ENCODE data around the gene SPACDR. TPM values are rescaled to one million over a fixed set of nuclear protein-coding genes. Genes with fewer than 3 reads are reported as not detected.

The SPACDR gene
- total RNA-seq, 1 experiment from 2014 or later, result 1.5 TPM

DNA sequence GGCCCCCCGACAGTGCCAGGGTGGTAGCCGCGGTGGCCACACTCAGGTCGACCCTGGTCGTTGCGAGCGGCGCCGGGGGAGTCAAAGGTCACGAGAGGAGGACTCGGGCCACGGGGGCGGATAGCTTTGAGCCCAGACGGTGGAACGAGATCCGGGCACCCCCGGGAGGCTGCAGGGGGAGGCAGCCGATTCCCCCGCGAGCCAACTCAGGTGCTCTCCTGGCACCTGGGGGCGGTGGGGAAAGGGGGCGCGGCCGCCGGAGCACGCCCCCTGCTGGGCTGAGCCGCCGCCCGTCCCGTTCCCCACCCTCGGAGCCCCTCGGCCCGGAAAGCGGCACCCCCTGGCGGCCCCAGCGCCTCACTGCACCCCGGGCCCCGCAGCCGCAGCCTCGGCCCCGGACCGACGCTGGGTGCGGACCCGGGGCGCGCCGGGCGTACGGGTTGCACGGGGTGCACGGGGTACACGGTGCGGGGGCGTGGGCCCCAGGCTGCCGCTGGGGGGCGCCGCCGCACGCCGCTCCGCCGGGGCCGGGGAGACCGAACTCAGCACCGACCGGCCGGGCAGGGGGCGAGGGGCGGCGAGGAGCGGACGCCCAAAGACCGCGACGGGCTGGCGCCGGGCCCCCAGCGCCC is 19.1 kb upstream of the SPACDR start:
- BruUV-seq (replicated peaks), result no TSS peak
- Histone ChIP-seq H3K27me3 (ENCODE audit: control insufficient read depth, insufficient read depth, low read length) (no peaks in the 10 kb centered on the region), H3K9me3 (ENCODE audit: control insufficient read depth, insufficient read depth, low read depth, low read length) (no peaks in the 10 kb centered on the region), H3K36me3 (ENCODE audit: control insufficient read depth, insufficient read depth, low read length) (no peaks in the 10 kb centered on the region), H3K4me1 (ENCODE audit: control insufficient read depth, insufficient read depth, low read length) (peaks cover 29% of the 10 kb centered on the region), H3K4me3 (ENCODE audit: low read depth in 2 of 2, low read length in 2 of 2) (peak overlapping the region; percentile 56 to 67), H3K27ac (ENCODE audit: low read length) (peak overlapping the region; percentile 79)
- POLR2A ChIA-PET, result interaction anchor here (0.7 kb wide), 1 partner anchor 14 kb away, joined by 5 read pairs; no protein-coding TSS in a partner anchor
- DNase-seq (ENCODE audit: low read depth, low spot score) (no peak), ATAC-seq (peak; percentile 75)
- CTCF ChIA-PET, result interaction anchor here (0.8 kb wide), 2 partner anchors 81 to 103 kb away, joined by 3 to 6 read pairs; partner anchors contain the start of genes FBXO24 and LRCH4
- TF ChIP-seq TCF7L2 (IDR thresholded peaks at IDR 0.05; ENCODE audit: low read depth, low read length) (no peak), REST (IDR thresholded peaks at IDR 0.05; ENCODE audit: insufficient read depth in 1 of 2, low read depth in 2 of 2, low read length in 1 of 2) (no peak), POLR2AphosphoS5 (IDR thresholded peaks at IDR 0.05; ENCODE audit: low read depth, low read length) (no peak), SIN3A (IDR thresholded peaks at IDR 0.05; ENCODE audit: borderline replicate concordance, insufficient read depth, low read depth, low read length) (peak; percentile 57; the same call in 1 of the 2 replicates)
- TF ChIP-seq, protein P1, sequence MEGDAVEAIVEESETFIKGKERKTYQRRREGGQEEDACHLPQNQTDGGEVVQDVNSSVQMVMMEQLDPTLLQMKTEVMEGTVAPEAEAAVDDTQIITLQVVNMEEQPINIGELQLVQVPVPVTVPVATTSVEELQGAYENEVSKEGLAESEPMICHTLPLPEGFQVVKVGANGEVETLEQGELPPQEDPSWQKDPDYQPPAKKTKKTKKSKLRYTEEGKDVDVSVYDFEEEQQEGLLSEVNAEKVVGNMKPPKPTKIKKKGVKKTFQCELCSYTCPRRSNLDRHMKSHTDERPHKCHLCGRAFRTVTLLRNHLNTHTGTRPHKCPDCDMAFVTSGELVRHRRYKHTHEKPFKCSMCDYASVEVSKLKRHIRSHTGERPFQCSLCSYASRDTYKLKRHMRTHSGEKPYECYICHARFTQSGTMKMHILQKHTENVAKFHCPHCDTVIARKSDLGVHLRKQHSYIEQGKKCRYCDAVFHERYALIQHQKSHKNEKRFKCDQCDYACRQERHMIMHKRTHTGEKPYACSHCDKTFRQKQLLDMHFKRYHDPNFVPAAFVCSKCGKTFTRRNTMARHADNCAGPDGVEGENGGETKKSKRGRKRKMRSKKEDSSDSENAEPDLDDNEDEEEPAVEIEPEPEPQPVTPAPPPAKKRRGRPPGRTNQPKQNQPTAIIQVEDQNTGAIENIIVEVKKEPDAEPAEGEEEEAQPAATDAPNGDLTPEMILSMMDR (IDR thresholded peaks at IDR 0.05), result peak; percentile 100
- intact Hi-C loops (cut with micrococcal nuclease; ENCODE audit: unreplicated experiment), result loop anchor here (1.0 kb wide), 1 partner anchor 76 kb away; no protein-coding TSS in a partner anchor
- in situ Hi-C loops (cut with HindIII; ENCODE audit: low pct_unique_long_range_greater_than_20kb, low sequenced_read_pairs), result no loop called here

- DNase-seq (ENCODE audit: low read depth, low spot score), result no peak
These were observed 18.6 kb upstream of the SPACDR start for GRCh38 chr7:100482728-100483089.

More at GRCh38 chr7:100482728-100483089, 18.6 kb upstream of the SPACDR start:
- TF ChIP-seq REST (IDR thresholded peaks at IDR 0.05; ENCODE audit: insufficient read depth in 1 of 2, low read depth in 2 of 2, low read length in 1 of 2) (no peak), POLR2AphosphoS5 (IDR thresholded peaks at IDR 0.05; ENCODE audit: low read depth, low read length) (no peak), TCF7L2 (IDR thresholded peaks at IDR 0.05; ENCODE audit: low read depth, low read length) (no peak), SIN3A (IDR thresholded peaks at IDR 0.05; ENCODE audit: borderline replicate concordance, insufficient read depth, low read depth, low read length) (no peak)
- TF ChIP-seq, protein P1 (IDR thresholded peaks at IDR 0.05), result no peak
- Histone ChIP-seq H3K4me1 (ENCODE audit: control insufficient read depth, insufficient read depth, low read length) (peaks cover 29% of the 10 kb centered on the region), H3K4me3 (ENCODE audit: low read depth in 2 of 2, low read length in 2 of 2) (peak overlapping the region; percentile 56 to 67), H3K9me3 (ENCODE audit: control insufficient read depth, insufficient read depth, low read depth, low read length) (no peaks in the 10 kb centered on the region), H3K36me3 (ENCODE audit: control insufficient read depth, insufficient read depth, low read length) (no peaks in the 10 kb centered on the region), H3K27me3 (ENCODE audit: control insufficient read depth, insufficient read depth, low read length) (no peaks in the 10 kb centered on the region), H3K27ac (ENCODE audit: low read length) (peak overlapping the region; percentile 79)
- ChIA-PET CTCF (interaction anchor here (0.8 kb wide), 2 partner anchors 82 to 104 kb away, joined by 3 to 6 read pairs; partner anchors contain the start of genes FBXO24 and LRCH4), POLR2A (no interaction called here)
- intact Hi-C loops (cut with micrococcal nuclease; ENCODE audit: unreplicated experiment) (loop anchor here (1.0 kb wide), 1 partner anchor 77 kb away; no protein-coding TSS in a partner anchor), in situ Hi-C loops (cut with HindIII; ENCODE audit: low pct_unique_long_range_greater_than_20kb, low sequenced_read_pairs) (no loop called here)
- ATAC-seq, result no peak
- no TSS peak for BruUV-seq (replicated peaks)

Measured in Panc1 (cell line).